HCT116 (cell line): Measurements from ENCODE around the gene TNFRSF6B. TPM values are rescaled to one million over a fixed set of nuclear protein-coding genes. Genes with fewer than 3 reads are reported as not detected.

Source experiments
- ATAC-seq: fragments of 200-7000 bp; cut with Tn5 transposase; 2 replicates; pipeline ENCODE4 v1.9.1; 2020; ENCODE audit warnings: mild to moderate bottlenecking, moderate library complexity
- BruUV-seq: library from RNA; stranded (reverse); fragments of 400-500 nt; replicated peaks from 2 replicates; lab custom pipeline; 2021; lab: Mats Ljungman, UMichigan
- CTCF ChIA-PET: fragments of 300-600 bp; sonication (Branson Sonifier 250); formaldehyde crosslinking; loops from one replicate; lab custom pipeline; 2021; ENCODE audit warnings: antibody characterized with exemption; lab: Charles Lee
- POLR2A ChIA-PET: fragments of 300-600, 350-600 bp; sonication (Branson Sonifier 250); formaldehyde crosslinking; loops from one replicate; lab custom pipeline; 2021; ENCODE audit warnings: antibody characterized with exemption; lab: Charles Lee
- RAD21 ChIA-PET, 2 experiments: fragments of 300-600 bp; sonication (Branson Sonifier 250); formaldehyde crosslinking; loops; one replicate each; lab custom pipeline; 2023; ENCODE audit warnings: low total read pairs in 2 of 2; ENCODE audit not compliant: uncharacterized antibody in 2 of 2, unreplicated experiment in 2 of 2, low non-redundant PET in 1 of 2; lab: Charles Lee
- DNase-seq: peaks from one replicate; pipeline ENCODE4 v3.0.0-alpha.2; 2010; ENCODE audit warnings: low read depth, low spot score
- H2AFZ ChIP-seq: fragments of 200-600 bp; shearing (Covaris generic), sonication (generic); 2 replicates; pipeline ENCODE4 v1.6.1; 2017; ENCODE audit warnings: low read depth, mixed run types, mixed read lengths, antibody characterized with exemption, low read length; ENCODE audit not compliant: poor library complexity, severe bottlenecking
- H3K27ac ChIP-seq: 2 replicates; pipeline ENCODE4 v1.5.1; 2012; ENCODE audit warnings: low read depth, low read length
- H3K27me3 ChIP-seq: fragments of 200-600 bp; sonication (generic); 2 replicates; pipeline ENCODE4 v1.6.1; 2016; ENCODE audit warnings: mixed run types, low read length, mixed read lengths; ENCODE audit not compliant: insufficient read depth
- H3K36me3 ChIP-seq, 2 experiments: fragments of 200-500 bp in 1 of 2; fragments of 200-600 bp in 1 of 2; sonication (Bioruptor generic) in 1 of 2; sonication (generic) in 1 of 2; 2 replicates each; pipeline versions ENCODE4 v1.5.1 to v1.6.1; 2014 to 2016; ENCODE audit warnings: low read length in 2 of 2, inconsistent platforms in 1 of 2, mixed read lengths in 1 of 2, mixed run types in 1 of 2; ENCODE audit not compliant: insufficient read depth in 2 of 2, control insufficient read depth in 1 of 2
- H3K4me1 ChIP-seq, 2 experiments: fragments of 200-600 bp in 1 of 2; sonication (generic) in 1 of 2; 2 replicates each; pipeline versions ENCODE4 v1.5.1 to v1.6.1; 2012 to 2017; ENCODE audit warnings: low read length in 2 of 2, inconsistent platforms in 1 of 2, mild to moderate bottlenecking in 1 of 2, mixed read lengths in 1 of 2, mixed run types in 1 of 2, moderate library complexity in 1 of 2; ENCODE audit not compliant: insufficient read depth in 2 of 2, control insufficient read depth in 1 of 2
- H3K4me2 ChIP-seq: fragments of 200-600 bp; sonication (generic); 2 replicates; pipeline ENCODE4 v1.6.1; 2017; ENCODE audit warnings: mixed run types, low read length, mixed read lengths
- H3K4me3 ChIP-seq, 2 experiments: fragments of 200-600 bp in 1 of 2; sonication (generic) in 1 of 2; replicated peaks in 1 of 2; 2 replicates each; pipeline ENCODE4 v1.5.1; 2011 to 2016; ENCODE audit warnings: low read length in 2 of 2, control low read depth in 1 of 2, low read depth in 1 of 2, mild to moderate bottlenecking in 1 of 2, mixed read lengths in 1 of 2, mixed run types in 1 of 2
- H3K79me2 ChIP-seq: fragments of 200-600 bp; sonication (generic); 2 replicates; pipeline ENCODE4 v1.6.1; 2017; ENCODE audit warnings: mild to moderate bottlenecking, mixed run types, low read length, moderate library complexity, mixed read lengths; ENCODE audit not compliant: insufficient read depth
- H3K9ac ChIP-seq: fragments of 200-600 bp; sonication (generic); 2 replicates; pipeline ENCODE4 v1.6.1; 2016; ENCODE audit warnings: low read length, mixed read lengths
- H3K9me2 ChIP-seq: fragments of 200-600 bp; sonication (generic), shearing (Covaris generic); 2 replicates; pipeline ENCODE4 v1.6.1; 2017; ENCODE audit warnings: mixed run types, mild to moderate bottlenecking, moderate library complexity; ENCODE audit not compliant: insufficient read depth
- H3K9me3 ChIP-seq, 2 experiments: fragments of 200-500 bp in 1 of 2; fragments of 200-600 bp in 1 of 2; sonication (Bioruptor generic) in 1 of 2; sonication (generic) in 1 of 2; 2 replicates each; pipeline ENCODE4 v1.6.1; 2014 to 2017; ENCODE audit warnings: low read length in 2 of 2, mixed read lengths in 2 of 2, inconsistent platforms in 1 of 2, low read depth in 1 of 2, mild to moderate bottlenecking in 1 of 2, mixed run types in 1 of 2, moderate library complexity in 1 of 2; ENCODE audit not compliant: control insufficient read depth in 1 of 2, insufficient read depth in 1 of 2
- H4K20me1 ChIP-seq: fragments of 200-600 bp; sonication (generic), shearing (Covaris generic); 2 replicates; pipeline ENCODE4 v1.6.1; 2017; ENCODE audit warnings: mixed run types, mild to moderate bottlenecking, moderate library complexity; ENCODE audit not compliant: insufficient read depth
- ATF3 ChIP-seq: IDR thresholded peaks from 2 replicates; pipeline ENCODE4 v1.6.1; 2012
- CBX3 ChIP-seq: IDR thresholded peaks from 2 replicates; pipeline ENCODE4 v1.6.1; 2012; ENCODE audit warnings: low read depth
- CEBPB ChIP-seq: IDR thresholded peaks from 2 replicates; pipeline ENCODE4 v1.6.1; 2012; ENCODE audit warnings: low read depth
- CTCF ChIP-seq, 3 experiments: fragments of 200-600 bp in 1 of 3; sonication (generic) in 1 of 3; IDR thresholded peaks in 2 of 3; conservative IDR thresholded peaks in 1 of 3; 2 replicates each; pipeline ENCODE4 v1.5.1; 2012 to 2017; ENCODE audit warnings: low read depth in 2 of 3, low read length in 2 of 3, antibody characterized with exemption in 1 of 3, borderline replicate concordance in 1 of 3, control low read depth in 1 of 3, mild to moderate bottlenecking in 1 of 3, mixed read lengths in 1 of 3, mixed run types in 1 of 3, moderate library complexity in 1 of 3; ENCODE audit not compliant: insufficient read depth in 1 of 3
- ELF1 ChIP-seq: IDR thresholded peaks from 2 replicates; pipeline ENCODE4 v1.6.1; 2012; ENCODE audit warnings: low read depth, borderline replicate concordance
- EZH2 ChIP-seq: fragments of 200-600 bp; sonication (generic); IDR thresholded peaks from 2 replicates; pipeline ENCODE4 v1.6.1; 2017; ENCODE audit warnings: antibody characterized with exemption, mixed run types
- FOSL1 ChIP-seq: IDR thresholded peaks from 2 replicates; pipeline ENCODE4 v1.6.1; 2012; ENCODE audit warnings: low read depth
- POLR2A ChIP-seq: IDR thresholded peaks from 2 replicates; pipeline ENCODE4 v1.7.0; 2011; ENCODE audit warnings: borderline replicate concordance; ENCODE audit not compliant: insufficient read depth, insufficient read length; ENCODE audit errors: extremely low read depth
- POLR2AphosphoS5 ChIP-seq: IDR thresholded peaks from 2 replicates; pipeline ENCODE4 v1.6.1; 2011; ENCODE audit warnings: mild to moderate bottlenecking, low read depth, low read length, moderate library complexity
- RAD21 ChIP-seq: IDR thresholded peaks from 2 replicates; pipeline ENCODE4 v1.6.1; 2012; ENCODE audit warnings: low read depth, mild to moderate bottlenecking
- REST ChIP-seq: IDR thresholded peaks from 2 replicates; pipeline ENCODE4 v1.6.1; 2012; ENCODE audit warnings: low read depth
- SIN3A ChIP-seq: IDR thresholded peaks from 2 replicates; pipeline ENCODE4 v1.6.1; 2012; ENCODE audit warnings: low read depth
- SP1 ChIP-seq: IDR thresholded peaks from 2 replicates; pipeline ENCODE4 v1.6.1; 2012; ENCODE audit warnings: low read depth
- SRF ChIP-seq: IDR thresholded peaks from 2 replicates; pipeline ENCODE4 v1.6.1; 2012; ENCODE audit warnings: low read depth
- TCF7L2 ChIP-seq: IDR thresholded peaks from 2 replicates; pipeline ENCODE4 v1.7.0; 2011; ENCODE audit warnings: borderline replicate concordance, inconsistent platforms; ENCODE audit not compliant: insufficient read depth, insufficient read length; ENCODE audit errors: extremely low read depth
- YY1 ChIP-seq: IDR thresholded peaks from 2 replicates; pipeline ENCODE4 v1.6.1; 2011; ENCODE audit warnings: low read length, low read depth, moderate library complexity, mild to moderate bottlenecking; ENCODE audit not compliant: insufficient replicate concordance; ENCODE audit errors: extremely low read depth
- ZFX ChIP-seq: fragments of 450-650 bp; IDR thresholded peaks from 2 replicates; pipeline ENCODE4 v1.6.1; 2017
- intact Hi-C: fragments of 100-400 bp; cut with micrococcal nuclease; formaldehyde crosslinking; loops from 2 replicates; pipeline ENCODE4 v1.10.0; 2022
- total RNA-seq: library from RNA; stranded (reverse); gene quantifications from one replicate; pipeline ENCODE4 v1.2.1, GENCODE V29; 2021; ENCODE audit not compliant: unreplicated experiment

The TNFRSF6B gene
- total RNA-seq, 1 experiment from 2014 or later, result 147 TPM

- H3K4me2 ChIP-seq, result no peak overlapping the region
- ChIA-PET CTCF (no interaction called here), POLR2A (no interaction called here), RAD21 (no interaction called here)
- intact Hi-C loops, result no loop called here
- DNase-seq (no peak), ATAC-seq (peak; percentile 67)
- no peak overlapping the region for H3K9ac ChIP-seq
- H3K9me3 ChIP-seq, result no peaks in the 10 kb centered on the region
- no peak overlapping the region for H2AFZ ChIP-seq
- H3K9me2 ChIP-seq, result no peaks in the 10 kb centered on the region
- H3K4me1 ChIP-seq, result no peaks in the 10 kb centered on the region
- no peak overlapping the region for H3K4me3 ChIP-seq
- H3K79me2 ChIP-seq, result peaks cover 46% of the 10 kb centered on the region
- H3K27me3 ChIP-seq, result no peaks in the 10 kb centered on the region
- TF ChIP-seq ELF1, result no peak
- TF ChIP-seq SIN3A, result no peak
- no peak for TF ChIP-seq SP1
- no peak for TF ChIP-seq CEBPB
- TF ChIP-seq FOSL1, result no peak
- no peak for TF ChIP-seq REST
- no peak for TF ChIP-seq EZH2
- TF ChIP-seq ATF3, result no peak
- TF ChIP-seq RAD21, result no peak
- TF ChIP-seq POLR2A, result no peak
- no peak for TF ChIP-seq POLR2AphosphoS5
- no peak for TF ChIP-seq SRF
- no peak for TF ChIP-seq CBX3
- no peak for TF ChIP-seq ZFX
- no peak for TF ChIP-seq YY1
- TF ChIP-seq TCF7L2, result no peak
- TF ChIP-seq CTCF (IDR thresholded peaks at IDR 0.05 in 2 of 3, conservative IDR thresholded peaks at IDR 0.05 in 1 of 3; ENCODE audit: borderline replicate concordance in 1 of 3, insufficient read depth in 1 of 3, low read depth in 2 of 3, low read length in 2 of 3), result no peak
- no TSS peak for BruUV-seq
- H3K36me3 ChIP-seq, result peaks cover 21 to 51% of the 10 kb centered on the region in 2 experiments
- H3K27ac ChIP-seq, result no peak overlapping the region; the same call in 1 of the 2 replicates
- no peaks in the 10 kb centered on the region for H4K20me1 ChIP-seq
Observed at GRCh38 chr20:63664861-63665594, 31.4 kb upstream of the TNFRSF6B start.
